CD4-positive, CD25-positive, alpha-beta regulatory T cell (primary cell): ENCODE data around the gene ACOT7. TPM values are rescaled to one million over a fixed set of nuclear protein-coding genes. Genes with fewer than 3 reads are reported as not detected.
"Not testable (repeated sequence)": the region's sequence is repeated elsewhere in the genome, so short reads cannot be mapped to it uniquely, and the experiment has no call there.

Experiments
- ATAC-seq, 2 donors: fragments of 150-1000 bp; cut with Tn5 transposase; one replicate each; pipeline ENCODE4 v1.10.0; 2021; ENCODE audit warnings: low read depth in 2 of 2, moderate number of reproducible peaks in 2 of 2, moderate library complexity in 1 of 2
- DNase-seq, 3 donors: peaks; one replicate each; pipeline versions ENCODE4 v3.0.0 to v3.0.0-alpha.2; 2012 to 2022; ENCODE audit warnings: mixed read lengths in 1 of 3
- H3K27ac ChIP-seq: one replicate; pipeline ENCODE4 v1.7.0; 2013; ENCODE audit warnings: mild to moderate bottlenecking, low read length; ENCODE audit not compliant: insufficient read depth, poor library complexity, severe bottlenecking
- H3K27me3 ChIP-seq: one replicate; pipeline ENCODE4 v1.7.0; 2013; ENCODE audit warnings: low read length; ENCODE audit not compliant: control insufficient read depth, insufficient read depth
- H3K36me3 ChIP-seq: one replicate; pipeline ENCODE4 v1.7.0; 2013; ENCODE audit warnings: mild to moderate bottlenecking, low read length, moderate library complexity; ENCODE audit not compliant: control insufficient read depth, insufficient read depth
- H3K4me1 ChIP-seq: 2 replicates; pipeline ENCODE4 v1.7.0; 2013; ENCODE audit warnings: mild to moderate bottlenecking, low read length; ENCODE audit not compliant: insufficient read depth, control insufficient read depth, poor library complexity, severe bottlenecking
- H3K4me3 ChIP-seq: one replicate; pipeline ENCODE4 v1.7.0; 2013; ENCODE audit warnings: low read depth, mild to moderate bottlenecking, low read length, moderate library complexity
- H3K9me3 ChIP-seq, 2 experiments: 1 replicate in 1 of 2; 2 replicates in 1 of 2; pipeline ENCODE4 v1.7.0; 2013; ENCODE audit warnings: low read length in 2 of 2, mild to moderate bottlenecking in 1 of 2, moderate library complexity in 1 of 2; ENCODE audit not compliant: control insufficient read depth in 2 of 2
- H3K27ac Mint-ChIP-seq, 3 donors: one replicate each; pipeline ENCODE4 v1.8.0; 2020 to 2022; ENCODE audit warnings: mild to moderate bottlenecking in 3 of 3, mixed read lengths in 3 of 3, moderate library complexity in 2 of 3
- H3K27me3 Mint-ChIP-seq: one replicate; pipeline ENCODE4 v1.8.0; 2022; ENCODE audit warnings: mild to moderate bottlenecking, mixed read lengths
- H3K36me3 Mint-ChIP-seq: one replicate; pipeline ENCODE4 v1.8.0; 2020; ENCODE audit warnings: mixed read lengths
- H3K4me1 Mint-ChIP-seq, 4 donors: one replicate each; pipeline ENCODE4 v1.8.0; 2020 to 2022; ENCODE audit warnings: mixed read lengths in 4 of 4, mild to moderate bottlenecking in 1 of 4
- H3K4me3 Mint-ChIP-seq, 4 donors: one replicate each; pipeline ENCODE4 v1.8.0; 2020 to 2022; ENCODE audit warnings: mild to moderate bottlenecking in 4 of 4, mixed read lengths in 4 of 4, moderate library complexity in 3 of 4
- H3K9me3 Mint-ChIP-seq, 7 donors: one replicate each; pipeline ENCODE4 v1.8.0; 2020 to 2022; ENCODE audit warnings: mixed read lengths in 7 of 7, mild to moderate bottlenecking in 3 of 7, moderate library complexity in 2 of 7
- polyA plus RNA-seq, 4 donors: library from polyadenylated mRNA; unstranded; fragments of 300-500 nt; fragmentation: Illumina TruSeq; gene quantifications; one replicate each; pipeline ENCODE4 v1.2.3, GENCODE V29; 2021
- total RNA-seq: library from RNA; stranded (reverse); gene quantifications from one replicate; pipeline ENCODE4 v1.2.3, GENCODE V29; 2022

The ACOT7 gene
- total and polyA plus RNA-seq, 5 donors from 2014 or later: 9.3 to 13.6 (median 9.8) TPM

- Mint-ChIP-seq H3K4me1 (peaks cover 0 to 7% (median 0%) of the 10 kb centered on the region in 4 donors), H3K36me3 (peaks cover 34% of the 10 kb centered on the region), H3K27ac (no peak overlapping the region), H3K4me3 (no peak overlapping the region), H3K9me3 (no peaks in the 10 kb centered on the region), H3K27me3 (no peaks in the 10 kb centered on the region)
- H3K27me3 ChIP-seq: no peaks in the 10 kb centered on the region
- peaks cover 49% of the 10 kb centered on the region for H3K36me3 ChIP-seq
- no peaks in the 10 kb centered on the region for H3K9me3 ChIP-seq
- DNase-seq (no peak), ATAC-seq (no peak)
- no peak overlapping the region for H3K4me3 ChIP-seq
- no peak overlapping the region for H3K27ac ChIP-seq
- H3K4me1 ChIP-seq: no peaks in the 10 kb centered on the region
Measured at GRCh38 chr1:6224718-6225117, 168.8 kb downstream of the ACOT7 start.

GRCh38 chr1:6223617-6224016 lies 169.9 kb downstream of the ACOT7 start:
- Mint-ChIP-seq H3K9me3 (no peaks in the 10 kb centered on the region), H3K4me1 (peaks cover 0 to 7% (median 0%) of the 10 kb centered on the region in 4 donors), H3K27me3 (no peaks in the 10 kb centered on the region), H3K36me3 (peaks cover 34% of the 10 kb centered on the region), H3K4me3 (no peak overlapping the region), H3K27ac (no peak overlapping the region)
- Histone ChIP-seq H3K9me3 (no peaks in the 10 kb centered on the region), H3K27me3 (no peaks in the 10 kb centered on the region), H3K36me3 (peaks cover 45% of the 10 kb centered on the region), H3K27ac (no peak overlapping the region), H3K4me3 (no peak overlapping the region), H3K4me1 (no peaks in the 10 kb centered on the region)
- DNase-seq (no peak), ATAC-seq (no peak)

GRCh38 chr1:6222636-6223035 lies 170.9 kb downstream of the ACOT7 start:
- H3K36me3 Mint-ChIP-seq: peaks cover 34% of the 10 kb centered on the region
- Histone ChIP-seq H3K9me3 (no peaks in the 10 kb centered on the region), H3K4me3 (no peak overlapping the region), H3K27ac (no peak overlapping the region), H3K27me3 (no peaks in the 10 kb centered on the region), H3K4me1 (no peaks in the 10 kb centered on the region), H3K36me3 (peaks cover 40% of the 10 kb centered on the region)
- H3K9me3 Mint-ChIP-seq: no peaks in the 10 kb centered on the region
- ATAC-seq: no peak
- no peak overlapping the region for H3K27ac Mint-ChIP-seq
- DNase-seq: no peak
- no peaks in the 10 kb centered on the region for H3K27me3 Mint-ChIP-seq
- H3K4me1 Mint-ChIP-seq: peaks cover 0 to 7% (median 0%) of the 10 kb centered on the region in 4 donors
- no peak overlapping the region for H3K4me3 Mint-ChIP-seq

GRCh38 chr1:6221210-6221784 lies 172.3 kb downstream of the ACOT7 start:
- no peaks in the 10 kb centered on the region for H3K9me3 ChIP-seq
- no peaks in the 10 kb centered on the region for H3K27me3 ChIP-seq
- no peak overlapping the region for H3K27ac ChIP-seq
- H3K36me3 ChIP-seq: peaks cover 29% of the 10 kb centered on the region
- H3K36me3 Mint-ChIP-seq: peaks cover 26% of the 10 kb centered on the region
- H3K9me3 Mint-ChIP-seq: no peaks in the 10 kb centered on the region
- no peak overlapping the region for H3K4me3 Mint-ChIP-seq
- no peak overlapping the region for H3K27ac Mint-ChIP-seq
- no peak overlapping the region for H3K4me3 ChIP-seq
- H3K4me1 Mint-ChIP-seq: peaks cover 0 to 5% (median 0%) of the 10 kb centered on the region in 4 donors
- no peaks in the 10 kb centered on the region for H3K4me1 ChIP-seq
- DNase-seq (no peak), ATAC-seq (no peak)
- no peaks in the 10 kb centered on the region for H3K27me3 Mint-ChIP-seq

GRCh38 chr1:6220236-6220635 lies 173.3 kb downstream of the ACOT7 start:
- Mint-ChIP-seq H3K27ac (no peak overlapping the region), H3K9me3 (no peaks in the 10 kb centered on the region), H3K4me3 (no peak overlapping the region), H3K36me3 (peaks cover 20% of the 10 kb centered on the region), H3K27me3 (no peaks in the 10 kb centered on the region), H3K4me1 (no peaks in the 10 kb centered on the region)
- ATAC-seq (no peak), DNase-seq (no peak)
- no peaks in the 10 kb centered on the region for H3K27me3 ChIP-seq
- H3K27ac ChIP-seq: no peak overlapping the region
- H3K4me1 ChIP-seq: no peaks in the 10 kb centered on the region
- H3K4me3 ChIP-seq: no peak overlapping the region
- no peaks in the 10 kb centered on the region for H3K9me3 ChIP-seq
- peaks cover 22% of the 10 kb centered on the region for H3K36me3 ChIP-seq

GRCh38 chr1:6219641-6220040 lies 173.9 kb downstream of the ACOT7 start:
- H3K36me3 Mint-ChIP-seq: peaks cover 16% of the 10 kb centered on the region
- not testable (repeated sequence) for H3K27me3 ChIP-seq, H3K4me3 ChIP-seq, H3K9me3 ChIP-seq, H3K4me3 Mint-ChIP-seq, H3K4me1 Mint-ChIP-seq, H3K4me1 ChIP-seq, DNase-seq, H3K27ac ChIP-seq, H3K27me3 Mint-ChIP-seq, ATAC-seq, H3K9me3 Mint-ChIP-seq, H3K27ac Mint-ChIP-seq
- peaks cover 16% of the 10 kb centered on the region for H3K36me3 ChIP-seq

GRCh38 chr1:6218375-6219164 lies 175.0 kb downstream of the ACOT7 start:
- H3K4me3 Mint-ChIP-seq: no peak overlapping the region

More at GRCh38 chr1:6218375-6219164, 175.0 kb downstream of the ACOT7 start:
- peaks cover 7% of the 10 kb centered on the region for H3K27me3 Mint-ChIP-seq
- Histone ChIP-seq H3K36me3 (peaks cover 6% of the 10 kb centered on the region), H3K27ac (no peak overlapping the region), H3K9me3 (no peaks in the 10 kb centered on the region), H3K27me3 (no peaks in the 10 kb centered on the region), H3K4me3 (no peak overlapping the region), H3K4me1 (no peaks in the 10 kb centered on the region)
- peaks cover 6% of the 10 kb centered on the region for H3K36me3 Mint-ChIP-seq
- H3K27ac Mint-ChIP-seq: peak overlapping the region in 1 of 3 donors; percentile 48
- no peaks in the 10 kb centered on the region for H3K4me1 Mint-ChIP-seq
- ATAC-seq (no peak), DNase-seq (no peak)
- no peaks in the 10 kb centered on the region for H3K9me3 Mint-ChIP-seq
